Stimulated activated CD4-positive, alpha-beta T cell treated with anti-CD3 and anti-CD28 coated beads, Interleukin-4, amount 100 ng/mL, for 1 hour (primary cell): ENCODE measurements around the gene TMEM59L.
A peak's percentile ranks its signal among the peaks of the same experiment; 100 is the strongest.

ENCODE experiments used
- DNase-seq: peaks from one replicate; pipeline ENCODE4 v3.0.0-alpha.2; 2020

Gene TMEM59L

GRCh38 chr19:18609717-18610051 is 3.0 kb upstream of the TMEM59L start:
- no peak for DNase-seq

DNA sequence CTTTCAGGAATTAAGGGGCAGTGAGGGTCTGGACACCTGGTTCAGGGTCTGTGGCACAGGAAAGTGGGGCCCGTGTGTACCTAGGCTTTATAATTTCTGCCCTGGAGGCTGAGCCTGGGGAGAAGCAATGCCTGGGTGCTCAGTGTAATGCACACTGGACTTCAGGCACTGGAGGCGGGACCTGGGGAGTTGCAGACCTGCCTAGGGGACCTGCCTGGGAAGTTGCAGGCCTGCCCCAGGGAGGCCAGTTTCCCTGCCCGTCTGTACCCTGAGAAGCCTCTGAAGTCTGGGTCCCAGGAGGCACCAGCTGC is 2.5 kb upstream of the TMEM59L start:
- no peak for DNase-seq

DNA sequence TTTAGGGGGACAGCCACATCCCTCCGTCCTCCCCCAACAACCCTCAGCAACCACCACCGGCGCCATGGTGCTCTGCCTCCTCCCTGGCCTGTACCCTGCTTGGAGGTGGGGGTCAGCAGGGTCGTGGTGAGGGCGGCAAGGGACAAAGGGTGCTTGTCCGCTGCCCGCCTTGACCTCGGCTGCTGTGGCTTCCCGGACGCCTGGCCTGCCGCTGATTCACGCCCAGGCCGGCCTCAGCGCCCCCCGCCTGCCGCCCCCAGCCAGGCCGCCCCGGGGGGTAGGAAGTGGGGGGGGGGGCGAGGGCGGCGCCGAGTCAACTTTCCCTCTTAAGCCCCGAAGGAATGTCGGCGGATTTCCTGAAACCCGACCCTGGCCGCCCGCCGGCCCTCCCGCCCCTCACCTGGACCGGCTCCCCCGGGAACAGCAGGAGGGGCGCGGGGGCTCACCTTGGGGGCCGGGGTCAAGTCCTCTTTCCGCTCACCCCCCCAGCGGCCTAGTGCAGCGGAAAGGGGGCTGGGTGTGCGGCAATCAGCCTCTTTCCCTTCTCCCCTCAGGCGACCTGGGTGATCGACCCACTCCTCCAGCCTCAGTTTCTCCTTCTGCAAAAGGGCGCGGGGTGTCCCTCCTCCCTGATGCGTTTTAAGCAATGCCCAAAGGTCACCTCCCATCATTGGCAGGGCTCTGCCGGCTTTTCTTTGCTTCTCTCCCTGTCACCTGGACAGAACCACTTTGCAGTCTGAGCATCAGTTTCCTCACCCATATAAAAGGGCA is 1.9 kb upstream of the TMEM59L start:
- DNase-seq = no peak

DNA sequence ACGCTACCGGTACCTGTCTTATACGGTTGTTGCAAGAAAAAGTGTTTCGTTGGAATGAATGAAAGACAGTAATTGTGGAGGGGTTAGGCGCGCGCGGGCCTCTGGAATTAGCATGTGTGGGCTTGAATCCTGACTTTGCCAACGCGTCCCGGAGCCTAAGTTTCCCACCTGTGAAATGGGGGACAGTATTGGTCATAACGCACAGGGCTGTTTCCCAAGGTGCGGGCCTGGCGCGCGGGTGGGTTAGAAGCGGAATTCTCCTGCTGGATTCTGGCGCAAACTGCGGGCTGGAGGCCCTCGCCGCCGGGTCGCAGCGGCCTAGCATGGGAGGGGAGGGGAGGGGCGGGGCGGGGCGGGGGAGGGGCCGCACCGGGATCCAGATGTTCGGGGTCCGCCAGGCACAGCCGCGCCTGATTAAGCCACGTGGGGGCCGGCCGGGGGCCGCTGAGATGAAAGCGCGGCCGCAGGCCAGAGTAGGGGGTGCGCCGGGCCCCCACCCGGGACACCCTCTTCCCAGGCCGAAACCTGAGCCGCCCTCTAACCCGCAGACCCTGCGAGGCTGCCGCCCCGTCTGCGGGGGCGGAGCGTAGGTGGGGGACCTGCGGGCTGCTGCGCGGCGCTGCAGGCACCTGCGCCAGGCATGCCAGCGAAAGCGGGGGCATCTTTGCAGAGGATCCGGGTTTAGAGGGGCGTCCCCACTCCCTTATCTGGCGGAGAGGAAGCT is 1.2 kb upstream of the TMEM59L start:
- no peak for DNase-seq

- no peak for DNase-seq
These were observed 459 bp upstream of the TMEM59L start for GRCh38 chr19:18612051-18612771.

- DNase-seq = no peak
These were observed 1.0 kb downstream of the TMEM59L start for GRCh38 chr19:18613589-18614234.

DNA sequence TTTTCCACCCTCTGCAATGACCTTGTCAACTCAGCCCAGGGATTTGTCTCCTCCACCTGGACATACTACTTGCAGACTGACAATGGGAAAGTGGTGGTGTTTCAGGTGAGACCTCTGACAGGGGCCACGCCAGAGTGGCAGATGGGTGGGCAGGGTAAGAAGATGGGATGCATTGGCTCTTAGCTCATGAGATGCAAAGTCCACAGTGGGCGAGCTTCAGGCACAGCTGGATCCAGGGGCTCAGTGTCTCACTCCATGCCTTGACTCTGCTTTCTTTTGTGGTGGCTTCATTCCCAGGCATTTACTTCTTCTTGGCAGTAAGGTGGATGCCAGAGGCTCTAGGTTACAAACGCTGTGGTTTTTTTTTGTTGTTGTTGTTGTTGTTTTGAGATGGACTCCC is 3.4 kb downstream of the TMEM59L start:
- DNase-seq = no peak

DNA sequence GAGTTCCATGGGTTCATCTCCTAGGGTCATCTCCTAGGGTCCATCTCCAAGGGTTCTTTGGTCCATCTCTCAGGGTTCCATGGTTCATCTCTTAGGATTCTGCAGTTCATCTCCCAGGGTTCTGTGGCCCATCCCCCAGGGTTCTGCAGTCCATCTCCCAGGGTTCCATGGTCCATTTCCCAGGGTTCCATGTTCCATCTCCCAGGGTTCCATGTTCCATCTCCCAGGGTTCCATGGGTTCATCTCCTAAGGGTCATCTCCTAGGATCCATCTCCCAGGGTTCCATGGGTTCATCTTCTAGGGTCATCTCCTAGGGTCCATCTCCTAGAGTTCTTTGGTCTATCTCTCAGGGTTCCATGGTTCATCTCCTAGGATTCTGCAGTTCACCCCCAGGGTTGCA is 4.9 kb downstream of the TMEM59L start:
- DNase-seq = no peak

- no peak for DNase-seq
These were observed 5.6 kb downstream of the TMEM59L start for GRCh38 chr19:18618236-18618635.

DNA sequence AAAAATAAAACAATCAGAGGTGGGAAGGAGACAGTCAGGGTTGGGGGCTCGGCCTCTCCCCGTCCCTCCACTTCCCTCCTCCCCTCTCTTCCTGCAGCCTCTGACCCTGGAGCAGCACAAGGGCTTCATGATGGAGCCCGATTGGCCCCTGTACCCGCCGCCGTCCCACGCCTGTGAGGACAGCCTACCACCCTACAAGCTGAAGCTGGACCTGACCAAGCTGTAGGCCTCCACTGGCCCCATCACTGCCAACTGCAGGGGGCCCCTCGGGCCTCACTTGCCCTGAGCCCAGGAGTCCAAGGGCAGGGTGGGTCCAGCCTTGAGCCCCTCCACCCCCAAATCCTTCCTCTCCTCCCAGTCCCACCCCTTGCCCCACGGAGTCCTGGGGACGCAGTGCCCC is 7.6 kb downstream of the TMEM59L start:
- DNase-seq = no peak

GRCh38 chr19:18620902-18621301 is 8.2 kb downstream of the TMEM59L start:
- no peak for DNase-seq

DNA sequence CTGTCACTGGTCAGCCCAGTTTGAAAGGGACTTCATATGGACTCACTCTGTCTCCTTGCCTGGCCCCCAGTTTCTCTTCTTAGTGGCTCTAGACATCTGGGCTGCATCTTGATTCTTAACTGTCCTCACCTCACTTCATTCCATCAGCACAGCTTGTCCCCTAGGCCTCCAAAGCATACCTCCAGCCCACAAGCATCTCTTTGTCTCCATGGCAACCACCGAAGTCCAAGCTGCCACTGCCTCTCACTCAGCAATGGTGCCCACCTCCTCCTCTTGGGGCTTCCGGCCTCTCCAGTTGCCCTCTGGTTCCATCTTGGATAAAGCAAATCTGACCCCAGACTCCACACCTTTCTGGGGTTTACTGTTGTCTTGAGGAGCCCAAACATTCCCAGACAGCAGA is 14.2 kb downstream of the TMEM59L start:
- DNase-seq = no peak

DNA sequence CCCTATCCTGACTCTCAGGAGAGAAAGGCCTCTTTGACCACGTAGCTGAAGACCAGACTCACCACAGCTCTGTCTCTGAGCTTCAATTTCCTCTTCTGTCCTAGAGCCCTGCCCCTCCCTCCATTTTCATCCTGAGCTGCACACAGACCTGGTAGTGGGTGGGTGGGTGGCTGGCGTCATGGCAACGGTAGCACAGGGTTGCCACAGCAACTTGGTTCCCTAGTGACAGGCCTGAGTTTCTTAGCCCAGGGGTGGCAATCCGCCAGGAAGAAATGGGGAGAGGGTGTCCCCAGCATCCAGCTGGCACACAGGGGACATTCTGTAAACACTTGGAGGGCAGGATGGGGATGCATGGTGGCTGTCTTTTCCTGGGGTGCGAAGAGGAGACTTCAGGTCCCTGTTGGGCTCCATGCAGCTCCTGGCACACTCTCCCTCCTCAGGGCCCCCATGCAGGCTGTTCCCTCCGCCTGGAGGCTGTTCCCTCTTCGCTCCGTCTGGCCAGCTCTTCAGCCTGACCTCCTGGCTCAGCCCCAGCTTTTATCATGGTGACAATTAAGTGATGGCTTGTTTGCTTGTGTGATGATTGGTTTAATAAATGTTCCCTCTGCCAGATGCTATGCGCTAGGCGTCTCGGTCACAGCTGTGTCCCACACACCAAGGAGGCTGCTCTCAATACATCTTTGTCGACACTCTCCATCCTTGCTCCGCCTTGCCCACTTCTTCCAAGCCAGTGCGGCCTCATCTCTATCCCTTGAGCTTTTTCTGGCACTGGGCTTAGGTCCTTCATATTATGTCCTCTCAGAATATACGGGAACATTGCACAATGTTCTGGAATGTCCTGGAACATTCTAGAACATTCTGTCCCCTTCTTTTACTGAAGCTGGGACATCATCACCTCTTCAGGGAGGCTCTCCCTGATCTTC is 16.8 kb downstream of the TMEM59L start:
- DNase-seq = no peak

DNA sequence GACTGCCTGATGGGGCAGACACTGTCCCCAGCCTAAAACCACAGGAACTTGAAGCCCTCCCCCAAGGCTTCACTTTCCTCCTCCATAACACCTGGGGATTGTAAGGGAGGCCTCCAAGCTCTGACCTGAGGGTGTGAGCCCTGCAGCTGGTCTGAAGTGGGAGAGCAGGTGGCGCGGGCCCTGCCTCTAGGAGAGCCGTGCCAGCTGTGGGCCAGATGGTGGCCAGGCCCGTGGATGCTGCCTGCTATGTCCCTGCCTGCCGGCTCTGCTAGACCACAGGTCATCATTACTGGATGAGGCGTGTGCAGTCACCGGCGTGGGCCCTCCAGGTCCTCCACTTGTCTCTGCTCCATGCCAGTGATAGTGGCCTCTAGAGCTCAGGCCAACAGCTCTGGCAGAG is 20.7 kb downstream of the TMEM59L start:
- DNase-seq = no peak

GRCh38 chr19:18634612-18635297 is 22.1 kb downstream of the TMEM59L start:
- DNase-seq = no peak

DNA sequence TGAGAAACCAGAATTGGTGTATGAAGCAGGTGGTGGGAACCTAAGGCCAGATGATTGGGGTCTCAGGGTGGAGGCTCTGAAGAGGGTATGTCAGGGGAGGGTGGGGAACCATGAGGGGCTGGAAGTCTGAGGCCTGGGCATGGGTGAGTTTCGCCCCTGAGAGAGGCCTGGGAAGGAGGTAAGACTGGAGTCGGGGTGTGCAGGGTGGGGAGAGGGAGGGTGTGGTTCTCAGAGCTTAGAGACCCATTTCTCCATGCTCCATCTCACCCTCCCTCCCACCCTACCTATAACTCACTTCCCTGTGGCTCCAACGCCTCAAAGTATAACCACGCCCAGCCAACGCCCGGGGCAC is 23.1 kb downstream of the TMEM59L start:
- no peak for DNase-seq

DNA sequence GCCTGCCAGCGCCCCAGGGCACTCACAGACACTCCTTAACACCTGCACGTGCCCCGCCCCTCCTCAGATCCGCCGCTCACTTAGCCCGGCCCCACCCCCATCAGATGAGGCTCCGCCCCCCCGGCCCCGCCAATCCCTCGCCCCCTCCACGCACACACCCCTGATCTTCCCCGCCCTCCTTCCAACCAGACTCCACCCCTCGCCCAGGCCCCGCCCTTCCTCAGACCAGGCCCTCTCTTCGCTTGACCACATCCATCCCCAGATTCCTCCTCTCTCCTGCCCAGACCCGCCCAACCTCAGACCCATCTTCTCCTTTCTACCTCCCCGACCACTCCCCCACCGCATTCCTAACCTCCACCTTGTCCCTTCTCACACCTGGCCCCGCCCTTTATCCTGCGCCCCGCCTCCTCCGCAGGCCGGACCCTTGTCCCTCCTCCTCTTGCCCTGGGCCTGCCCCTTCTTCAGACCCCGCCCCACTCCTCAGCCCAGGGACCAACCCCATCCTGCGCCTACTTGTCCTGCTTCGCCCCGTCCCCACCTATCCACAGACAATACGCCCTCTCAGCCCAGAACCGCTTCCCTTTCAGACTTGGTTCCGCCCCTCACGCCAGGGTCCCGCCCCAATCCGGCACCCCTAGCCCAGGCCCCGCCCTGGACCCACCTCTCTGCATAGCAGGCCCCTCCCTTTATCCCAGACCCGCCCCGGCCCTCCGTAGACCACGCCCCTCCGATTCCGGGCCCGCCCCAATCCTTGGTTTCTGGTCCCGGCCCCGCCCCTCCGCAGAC is 23.7 kb downstream of the TMEM59L start:
- DNase-seq = peak; percentile 99

GRCh38 chr19:18636969-18637629 is 24.4 kb downstream of the TMEM59L start, which contains the start of gene KLHL26:
Gene KLHL26, plus strand, starts transcription at chr19:18637028. Its CDS starts 27 bp downstream, at chr19:18637055.
- DNase-seq = no peak

- no peak for DNase-seq
These were observed 25.3 kb downstream of the TMEM59L start for GRCh38 chr19:18637673-18638630.
